HL-60 (cell line): ENCODE measurements around the gene MYO1E.

ENCODE experiments used
- DNase-seq, 2 experiments: peaks; one replicate each; pipeline ENCODE4 v3.0.0-alpha.2; 2010 to 2020; ENCODE audit warnings: low read depth in 1 of 2, low spot score in 1 of 2
- H3K27ac ChIP-seq: fragments of 250-450 bp; sonication (Bioruptor Pico); replicated peaks from 2 replicates; pipeline ENCODE4 v1.5.1; 2020; ENCODE audit warnings: mild to moderate bottlenecking, moderate library complexity
- H3K27me3 ChIP-seq: fragments of 250-450 bp; sonication (Bioruptor Pico); 2 replicates; pipeline ENCODE4 v1.5.1; 2021; ENCODE audit warnings: mild to moderate bottlenecking, moderate library complexity; ENCODE audit not compliant: insufficient read depth, poor library complexity, severe bottlenecking
- H3K4me3 ChIP-seq: replicated peaks from 2 replicates; pipeline ENCODE4 v1.5.1; 2011; ENCODE audit warnings: mild to moderate bottlenecking, control low read depth, low read length; ENCODE audit not compliant: insufficient read depth
- CTCF ChIP-seq: IDR thresholded peaks from one replicate; pipeline ENCODE4 v1.5.1; 2011; ENCODE audit warnings: low read length, control low read depth, inconsistent platforms; ENCODE audit not compliant: insufficient read depth
- GABPA ChIP-seq: IDR thresholded peaks from 2 replicates; pipeline ENCODE4 v1.6.1; 2012; ENCODE audit warnings: low read depth
- POLR2AphosphoS5 ChIP-seq: IDR thresholded peaks from 2 replicates; pipeline ENCODE4 v1.6.1; 2012; ENCODE audit warnings: low read depth
- REST ChIP-seq: IDR thresholded peaks from 2 replicates; pipeline ENCODE4 v1.6.1; 2012; ENCODE audit warnings: low read depth; ENCODE audit not compliant: insufficient replicate concordance
- SPI1 ChIP-seq: IDR thresholded peaks from 2 replicates; pipeline ENCODE4 v1.6.1; 2012; ENCODE audit warnings: low read depth, mild to moderate bottlenecking, borderline replicate concordance

The MYO1E gene

GRCh38 chr15:59352189-59352588, 20.5 kb downstream of the MYO1E start:
- H3K27me3 ChIP-seq, result peaks cover 2% of the 10 kb centered on the region
- TF ChIP-seq SPI1 (no peak), POLR2AphosphoS5 (no peak), REST (no peak), CTCF (no peak), GABPA (no peak)
- no peak overlapping the region for H3K4me3 ChIP-seq
- no peak overlapping the region for H3K27ac ChIP-seq
- no peak for DNase-seq

GRCh38 chr15:59350421-59350732, 22.3 kb downstream of the MYO1E start:
- no peak for TF ChIP-seq CTCF
- TF ChIP-seq GABPA, result no peak
- TF ChIP-seq REST, result no peak
- no peak for TF ChIP-seq POLR2AphosphoS5
- no peak for TF ChIP-seq SPI1
- no peak for DNase-seq
- H3K4me3 ChIP-seq, result no peak overlapping the region
- peaks cover 4% of the 10 kb centered on the region for H3K27me3 ChIP-seq
- H3K27ac ChIP-seq, result no peak overlapping the region

GRCh38 chr15:59349680-59350420, 22.8 kb downstream of the MYO1E start:
- no peak for TF ChIP-seq CTCF
- no peak for TF ChIP-seq GABPA
- TF ChIP-seq REST, result no peak
- no peak for TF ChIP-seq SPI1
- TF ChIP-seq POLR2AphosphoS5, result no peak
- no peak overlapping the region for H3K27ac ChIP-seq
- peak in 1 of 2 experiments; percentile 56 for DNase-seq

More at GRCh38 chr15:59349680-59350420, 22.8 kb downstream of the MYO1E start:
- H3K4me3 ChIP-seq, result no peak overlapping the region
- peaks cover 4% of the 10 kb centered on the region for H3K27me3 ChIP-seq
